ENCODE results near the gene RBPJL.
A peak's percentile ranks its signal among the peaks of the same experiment; 100 is the strongest.

DNA sequence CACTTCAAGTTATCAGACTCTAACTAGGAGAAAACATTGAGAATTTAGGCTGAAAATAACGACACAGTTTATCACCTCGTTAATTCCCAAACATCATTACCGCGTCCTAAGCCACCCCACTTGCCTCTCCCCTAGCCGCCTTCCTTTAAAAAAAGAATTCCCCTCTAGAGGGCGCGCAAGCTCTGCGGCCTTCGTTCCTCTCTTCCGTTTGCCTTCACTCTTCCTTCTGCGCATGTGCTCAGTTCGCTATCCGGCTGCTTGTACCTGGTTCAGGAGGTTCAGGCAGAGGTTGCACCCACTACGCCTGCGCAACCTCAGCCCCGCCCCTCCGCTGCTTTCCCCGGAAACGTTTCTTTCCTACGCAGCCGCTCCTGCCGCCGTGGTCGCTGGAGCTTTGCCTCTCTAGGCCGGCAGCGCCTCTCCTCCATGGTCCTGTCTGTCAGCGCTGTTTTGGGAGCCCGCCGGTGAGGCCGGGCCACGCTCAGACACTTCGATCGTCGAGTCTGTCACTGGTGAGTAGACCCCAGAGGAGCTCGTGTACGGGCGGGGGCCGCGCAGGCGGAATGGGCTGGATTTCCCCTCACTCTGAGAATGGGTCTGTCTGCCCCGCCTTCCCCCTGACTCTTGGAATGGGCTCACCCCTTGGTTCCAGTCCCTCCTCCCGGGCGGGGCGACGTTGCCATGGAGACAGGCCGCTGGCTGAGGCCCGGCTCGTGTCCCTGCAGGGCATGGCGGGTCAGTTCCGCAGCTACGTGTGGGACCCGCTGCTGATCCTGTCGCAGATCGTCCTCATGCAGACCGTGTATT, 56.4 kb downstream of the RBPJL start, which contains the start of gene SYS1:
- TF ChIP-seq SRF (IDR thresholded peaks at IDR 0.05; ENCODE audit: low read depth): no peak
- TF ChIP-seq, protein P1, sequence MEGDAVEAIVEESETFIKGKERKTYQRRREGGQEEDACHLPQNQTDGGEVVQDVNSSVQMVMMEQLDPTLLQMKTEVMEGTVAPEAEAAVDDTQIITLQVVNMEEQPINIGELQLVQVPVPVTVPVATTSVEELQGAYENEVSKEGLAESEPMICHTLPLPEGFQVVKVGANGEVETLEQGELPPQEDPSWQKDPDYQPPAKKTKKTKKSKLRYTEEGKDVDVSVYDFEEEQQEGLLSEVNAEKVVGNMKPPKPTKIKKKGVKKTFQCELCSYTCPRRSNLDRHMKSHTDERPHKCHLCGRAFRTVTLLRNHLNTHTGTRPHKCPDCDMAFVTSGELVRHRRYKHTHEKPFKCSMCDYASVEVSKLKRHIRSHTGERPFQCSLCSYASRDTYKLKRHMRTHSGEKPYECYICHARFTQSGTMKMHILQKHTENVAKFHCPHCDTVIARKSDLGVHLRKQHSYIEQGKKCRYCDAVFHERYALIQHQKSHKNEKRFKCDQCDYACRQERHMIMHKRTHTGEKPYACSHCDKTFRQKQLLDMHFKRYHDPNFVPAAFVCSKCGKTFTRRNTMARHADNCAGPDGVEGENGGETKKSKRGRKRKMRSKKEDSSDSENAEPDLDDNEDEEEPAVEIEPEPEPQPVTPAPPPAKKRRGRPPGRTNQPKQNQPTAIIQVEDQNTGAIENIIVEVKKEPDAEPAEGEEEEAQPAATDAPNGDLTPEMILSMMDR (IDR thresholded peaks at IDR 0.05 in 2 of 3, conservative IDR thresholded peaks at IDR 0.05 in 1 of 3; ENCODE audit: borderline replicate concordance in 1 of 3, insufficient read depth in 1 of 3, low read depth in 2 of 3, low read length in 2 of 3): peak; percentile 73 to 83 (median 79)
- TF ChIP-seq POLR2A (IDR thresholded peaks at IDR 0.05; ENCODE audit: borderline replicate concordance, extremely low read depth, insufficient read depth, insufficient read length): peak; percentile 76
- TF ChIP-seq POLR2AphosphoS5 (IDR thresholded peaks at IDR 0.05; ENCODE audit: low read depth, low read length): peak; percentile 61
- TF ChIP-seq EZH2phosphoT487 (IDR thresholded peaks at IDR 0.05; ENCODE audit: borderline replicate concordance): no peak
- TF ChIP-seq ATF3 (IDR thresholded peaks at IDR 0.05): no peak
- TF ChIP-seq EZH2 (IDR thresholded peaks at IDR 0.05): no peak
